Hematopoietic multipotent progenitor cell treated with erythropoietin and hydrocortisone succinate and interleukin-3 and kit ligand, for 15 days (in vitro differentiated cells): Measurements from ENCODE around the gene PHC1.
"Not testable (repeated sequence)": the region's sequence is repeated elsewhere in the genome, so short reads cannot be mapped to it uniquely, and the experiment has no call there.

Source experiments
- DNase-seq: peaks from one replicate; pipeline ENCODE4 v3.0.0-alpha.2; 2015; ENCODE audit warnings: low spot score

The PHC1 gene

GRCh38 chr12:8914033-8914715, at the start of gene PHC1:
Gene PHC1, plus strand, starts transcription at chr12:8914509. Its CDS starts 3,169 bp downstream, at chr12:8917678.
- peak; percentile 71 for DNase-seq

- DNase-seq = no peak
Measured at GRCh38 chr12:8866429-8866828, 47.9 kb upstream of the PHC1 start.

GRCh38 chr12:8867009-8867408, 47.3 kb upstream of the PHC1 start:
- no peak for DNase-seq

GRCh38 chr12:8867786-8868185, 46.5 kb upstream of the PHC1 start:
- DNase-seq = no peak

GRCh38 chr12:8870586-8870985, 43.7 kb upstream of the PHC1 start:
- peak; percentile 36 for DNase-seq

GRCh38 chr12:8871068-8871467, 43.2 kb upstream of the PHC1 start:
- DNase-seq = no peak

- no peak for DNase-seq
Measured at GRCh38 chr12:8876887-8877286, 37.4 kb upstream of the PHC1 start.

GRCh38 chr12:8886502-8887284, 27.6 kb upstream of the PHC1 start:
- DNase-seq = peak; percentile 93

GRCh38 chr12:8887285-8887715, 27.0 kb upstream of the PHC1 start:
- peak; percentile 90 for DNase-seq

GRCh38 chr12:8890313-8891085, 23.8 kb upstream of the PHC1 start:
- DNase-seq = peak; percentile 86

GRCh38 chr12:8891976-8892375, 22.3 kb upstream of the PHC1 start:
- no peak for DNase-seq

- DNase-seq = no peak
Measured at GRCh38 chr12:8894378-8894777, 19.9 kb upstream of the PHC1 start.

GRCh38 chr12:8894986-8895385, 19.3 kb upstream of the PHC1 start:
- DNase-seq = no peak

GRCh38 chr12:8897081-8897480, 17.2 kb upstream of the PHC1 start:
- no peak for DNase-seq

GRCh38 chr12:8899830-8900229, 14.5 kb upstream of the PHC1 start:
- no peak for DNase-seq

- not testable (repeated sequence) for DNase-seq
Measured at GRCh38 chr12:8902703-8903102, 11.6 kb upstream of the PHC1 start.

GRCh38 chr12:8903646-8904045, 10.7 kb upstream of the PHC1 start:
- no peak for DNase-seq

- DNase-seq = no peak
Measured at GRCh38 chr12:8904665-8905064, 9.6 kb upstream of the PHC1 start.

GRCh38 chr12:8905546-8905945, 8.8 kb upstream of the PHC1 start:
- no peak for DNase-seq

GRCh38 chr12:8906266-8907180, 7.8 kb upstream of the PHC1 start:
- no peak for DNase-seq

- DNase-seq = no peak
Measured at GRCh38 chr12:8907513-8907912, 6.8 kb upstream of the PHC1 start.

GRCh38 chr12:8909752-8910151, 4.6 kb upstream of the PHC1 start:
- no peak for DNase-seq
